ENCODE data around the gene POPDC2. TPM values are rescaled to one million over a fixed set of nuclear protein-coding genes. Genes with fewer than 3 reads are reported as not detected.

POPDC2 gene
- total and polyA plus RNA-seq, 2 donors (not counting 3 experiments of a cell fraction or from before 2014, with no cell fraction given), result 0.57 to 0.66 TPM

GRCh38 chr3:119644481-119644880, 15.9 kb downstream of the POPDC2 start:
- intact Hi-C loops (cut with micrococcal nuclease), result no loop called here
- no peaks in the 10 kb centered on the region for H3K79me2 ChIP-seq (ENCODE audit: control insufficient read depth, insufficient read depth, low read length)
- POLR2A ChIA-PET, result no interaction called here
- H3K36me3 ChIP-seq (ENCODE audit: control insufficient read depth in 2 of 2, extremely low read depth in 1 of 2, insufficient read depth in 2 of 2, low read length in 2 of 2), result no peaks in the 10 kb centered on the region
- TF ChIP-seq POLR2A (IDR thresholded peaks at IDR 0.05; ENCODE audit: low read depth, low read length), result no peak
- no peak for TF ChIP-seq GATA2 (IDR thresholded peaks at IDR 0.05; ENCODE audit: insufficient read depth, insufficient read length, low read depth, low read length)
- no peak for TF ChIP-seq MAX (IDR thresholded peaks at IDR 0.05; ENCODE audit: insufficient read depth, insufficient read length)
- TF ChIP-seq EZH2 (IDR thresholded peaks at IDR 0.05; ENCODE audit: borderline replicate concordance, low read depth, low read length, severe bottlenecking), result no peak
- no peak for TF ChIP-seq POLR2AphosphoS5 (IDR thresholded peaks at IDR 0.05; ENCODE audit: insufficient read depth, low read depth, low read length)
- no peak for TF ChIP-seq JUN (IDR thresholded peaks at IDR 0.05; ENCODE audit: borderline replicate concordance, insufficient read depth, insufficient read length, low read depth)
- TF ChIP-seq CTCF (IDR thresholded peaks at IDR 0.05; ENCODE audit: extremely low read depth in 1 of 2, insufficient read depth in 1 of 2, low read depth in 1 of 2, low read length in 2 of 2), result no peak
- TF ChIP-seq FOS (IDR thresholded peaks at IDR 0.05; ENCODE audit: borderline replicate concordance, insufficient read depth, low read length), result no peak
- TF ChIP-seq MYC (IDR thresholded peaks at IDR 0.05; ENCODE audit: low read depth, low read length), result no peak
- BruUV-seq (replicated peaks), result no TSS peak
- dilution Hi-C loops (cut with MboI; ENCODE audit: extremely low pct_ligation_motif_present, low sequenced_read_pairs), result no loop called here
- CTCF ChIA-PET, result no interaction called here
- no peak for FAIRE-seq
- no peak overlapping the region for H2AFZ ChIP-seq (ENCODE audit: low read depth, low read length)
- no peak overlapping the region for H3K4me3 ChIP-seq (replicated peaks in 1 of 3; ENCODE audit: insufficient read depth in 1 of 3, low read depth in 1 of 3, low read length in 3 of 3)
- no peak overlapping the region for H3K9ac ChIP-seq (replicated peaks; ENCODE audit: extremely low read depth, insufficient read depth, low read length)
- no peaks in the 10 kb centered on the region for H3K27me3 ChIP-seq (ENCODE audit: control insufficient read depth in 2 of 2, insufficient read depth in 2 of 2, low read length in 2 of 2)
- peaks cover 4% of the 10 kb centered on the region for H3K4me1 ChIP-seq (ENCODE audit: control insufficient read depth, extremely low read depth, insufficient read depth, low read length)
- H3K9me1 ChIP-seq (replicated peaks; ENCODE audit: control insufficient read depth, extremely low read depth, insufficient read depth, low read length), result no peaks in the 10 kb centered on the region
- no peaks in the 10 kb centered on the region for H3K9me3 ChIP-seq (replicated peaks; ENCODE audit: control insufficient read depth, insufficient read depth, low read length)
- no peaks in the 10 kb centered on the region for H4K20me1 ChIP-seq (replicated peaks; ENCODE audit: control insufficient read depth, extremely low read depth, insufficient read depth, low read length)
- H3K4me2 ChIP-seq (ENCODE audit: insufficient read depth, low read length), result no peak overlapping the region
- DNase-seq (ENCODE audit: low read depth, low spot score), result no peak
- no peak overlapping the region for H3K27ac ChIP-seq (ENCODE audit: insufficient read depth, low read depth, low read length)

Data from endothelial cell of umbilical vein (primary cell).